GM10266 (cell line): ENCODE data around the gene KIF21B.

ENCODE experiments used
- DNase-seq: peaks from one replicate; pipeline ENCODE4 v3.0.0; 2012; ENCODE audit errors: extremely low spot score
- TF ChIP-seq, protein P1 (sequence below): IDR thresholded peaks from 2 replicates; pipeline ENCODE4 v1.5.1; 2012; ENCODE audit warnings: mild to moderate bottlenecking, low read depth; ENCODE audit not compliant: control insufficient read depth, insufficient read depth; ENCODE audit errors: missing control alignments

KIF21B gene

DNA sequence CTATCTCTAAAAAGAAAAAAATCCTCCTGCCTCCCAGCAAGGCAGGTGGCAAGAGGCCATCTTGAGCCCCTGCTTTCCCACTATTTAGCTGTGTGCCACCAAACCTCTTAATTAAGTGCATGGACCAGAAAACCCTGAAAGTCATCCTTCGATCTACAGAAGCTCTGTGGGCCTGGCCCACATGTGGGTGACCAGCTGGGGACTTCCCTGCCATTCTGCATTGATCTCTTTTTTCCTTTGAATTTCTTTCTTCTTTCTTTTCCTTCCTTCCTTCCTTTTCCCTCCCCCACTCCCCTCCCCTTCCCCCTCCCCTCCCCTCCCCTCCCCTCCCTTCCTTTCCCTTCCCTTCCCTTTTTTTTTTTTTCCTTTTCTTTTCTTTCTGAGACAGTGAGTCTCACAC, 38.0 kb downstream of the KIF21B start:
- DNase-seq = no peak

DNA sequence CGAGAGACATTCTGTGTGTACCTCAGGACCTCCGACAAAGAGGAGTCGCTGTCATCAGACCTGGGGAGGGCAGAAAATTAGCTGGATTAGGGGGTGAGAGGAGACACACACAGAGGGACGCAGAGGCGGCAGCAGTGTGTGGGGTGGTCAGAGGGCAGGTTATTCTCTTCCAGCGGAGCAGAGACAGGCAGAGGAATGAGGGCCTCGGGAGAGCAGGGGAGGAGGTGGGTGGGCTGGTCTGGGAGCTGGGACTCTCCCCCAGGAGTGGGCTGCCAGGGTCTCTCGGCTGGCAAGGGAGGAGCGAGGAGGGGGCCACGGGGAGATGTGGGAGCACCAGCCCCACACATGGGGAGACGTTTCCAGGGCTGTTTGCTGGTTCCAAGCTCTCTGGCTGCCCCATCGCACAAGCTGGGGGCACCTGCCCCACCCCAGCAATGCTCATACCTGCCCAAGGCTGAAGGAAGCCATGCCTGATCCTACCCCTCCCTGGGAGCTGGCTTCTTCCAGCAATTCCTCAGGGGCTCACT, 40.4 kb downstream of the KIF21B start:
- TF ChIP-seq, protein P1, sequence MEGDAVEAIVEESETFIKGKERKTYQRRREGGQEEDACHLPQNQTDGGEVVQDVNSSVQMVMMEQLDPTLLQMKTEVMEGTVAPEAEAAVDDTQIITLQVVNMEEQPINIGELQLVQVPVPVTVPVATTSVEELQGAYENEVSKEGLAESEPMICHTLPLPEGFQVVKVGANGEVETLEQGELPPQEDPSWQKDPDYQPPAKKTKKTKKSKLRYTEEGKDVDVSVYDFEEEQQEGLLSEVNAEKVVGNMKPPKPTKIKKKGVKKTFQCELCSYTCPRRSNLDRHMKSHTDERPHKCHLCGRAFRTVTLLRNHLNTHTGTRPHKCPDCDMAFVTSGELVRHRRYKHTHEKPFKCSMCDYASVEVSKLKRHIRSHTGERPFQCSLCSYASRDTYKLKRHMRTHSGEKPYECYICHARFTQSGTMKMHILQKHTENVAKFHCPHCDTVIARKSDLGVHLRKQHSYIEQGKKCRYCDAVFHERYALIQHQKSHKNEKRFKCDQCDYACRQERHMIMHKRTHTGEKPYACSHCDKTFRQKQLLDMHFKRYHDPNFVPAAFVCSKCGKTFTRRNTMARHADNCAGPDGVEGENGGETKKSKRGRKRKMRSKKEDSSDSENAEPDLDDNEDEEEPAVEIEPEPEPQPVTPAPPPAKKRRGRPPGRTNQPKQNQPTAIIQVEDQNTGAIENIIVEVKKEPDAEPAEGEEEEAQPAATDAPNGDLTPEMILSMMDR = no peak
- no peak for DNase-seq

More for the DNA sequence above, 38.0 kb downstream of the KIF21B start:
- TF ChIP-seq, protein P1 = no peak

DNA sequence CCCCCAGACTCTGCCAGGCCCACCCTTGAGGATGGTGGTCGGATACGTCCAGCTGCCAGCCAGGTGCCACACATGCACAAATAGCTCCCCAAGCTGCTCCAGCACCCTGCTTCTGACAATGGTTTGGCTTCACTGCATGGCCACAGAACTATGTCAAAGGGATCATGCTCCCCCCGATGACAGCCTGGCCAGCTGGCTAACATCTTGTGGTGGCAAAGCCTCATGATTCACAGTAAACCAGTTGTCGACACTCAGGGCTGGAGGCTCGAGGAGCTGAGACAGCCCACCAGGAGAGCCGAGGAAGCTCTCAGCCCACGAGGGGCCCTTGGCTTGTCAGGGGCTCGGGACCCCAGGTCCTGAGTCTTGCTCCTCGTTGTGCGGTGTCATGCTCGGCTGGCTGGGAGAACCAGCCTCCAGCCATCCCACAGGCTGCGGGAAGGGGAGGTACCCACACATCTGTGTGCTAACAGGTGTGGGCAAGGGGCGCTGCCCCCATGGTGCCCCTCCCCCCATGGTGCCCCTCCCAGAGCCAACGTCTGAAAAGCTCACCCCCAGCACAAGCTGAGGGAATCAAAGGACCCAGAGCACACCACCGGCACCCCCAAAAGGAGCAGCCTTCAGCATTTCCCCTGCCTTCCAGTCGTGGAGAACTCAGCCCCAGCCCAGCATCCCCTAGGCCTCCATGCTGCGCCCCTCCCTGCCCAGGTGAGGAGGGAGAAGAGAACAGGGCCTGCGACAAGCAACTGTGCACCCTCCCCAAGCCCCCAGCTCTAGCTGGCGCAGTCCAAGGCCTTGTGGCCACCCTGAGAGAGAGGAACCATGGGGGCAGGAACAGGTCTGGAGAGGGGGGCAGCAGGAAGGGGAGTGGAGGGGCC, 41.2 kb downstream of the KIF21B start:
- DNase-seq = no peak
- TF ChIP-seq, protein P1 = no peak

DNA sequence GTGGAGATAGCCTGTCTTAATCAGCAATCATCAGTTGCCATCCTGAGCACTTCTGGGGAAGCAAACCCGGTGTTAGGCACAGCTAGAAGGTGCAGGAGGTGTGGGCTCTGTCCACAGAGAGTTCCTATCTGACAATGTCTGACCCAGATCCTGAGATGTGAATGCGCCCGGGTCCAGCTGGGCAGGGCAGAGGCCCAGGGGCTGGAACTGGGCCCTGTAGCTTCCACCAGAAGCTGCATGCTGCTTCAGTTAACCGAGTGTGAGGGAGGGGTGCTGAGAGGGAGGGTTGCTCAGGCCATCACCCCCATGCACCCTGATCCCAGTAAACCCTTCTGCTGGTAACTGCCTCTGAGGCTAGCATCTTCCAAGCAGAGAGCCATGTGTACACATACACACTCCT, 42.2 kb downstream of the KIF21B start:
- DNase-seq = no peak

DNA sequence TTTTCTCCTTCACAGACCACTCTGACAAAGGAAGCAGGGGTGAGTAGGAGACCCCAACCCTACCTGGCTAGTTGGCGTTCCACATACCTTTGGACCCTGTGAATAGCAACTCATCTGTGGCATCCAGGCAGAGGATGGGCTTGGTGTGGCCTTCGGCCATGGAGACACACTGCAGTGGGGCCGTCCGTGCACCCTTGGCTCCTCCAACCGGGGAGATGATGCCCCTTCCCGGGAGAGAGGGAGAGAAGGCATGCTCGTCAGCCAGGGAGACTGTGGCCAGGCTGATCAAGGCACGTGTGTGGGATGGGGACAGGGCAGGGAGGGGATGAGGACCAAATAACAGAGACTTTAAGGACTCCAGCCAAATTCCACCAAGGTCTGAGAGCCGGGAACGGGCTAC, 42.6 kb downstream of the KIF21B start:
- DNase-seq = no peak
- TF ChIP-seq, protein P1 = no peak

More for the DNA sequence above, 42.2 kb downstream of the KIF21B start:
- TF ChIP-seq, protein P1 = no peak

DNA sequence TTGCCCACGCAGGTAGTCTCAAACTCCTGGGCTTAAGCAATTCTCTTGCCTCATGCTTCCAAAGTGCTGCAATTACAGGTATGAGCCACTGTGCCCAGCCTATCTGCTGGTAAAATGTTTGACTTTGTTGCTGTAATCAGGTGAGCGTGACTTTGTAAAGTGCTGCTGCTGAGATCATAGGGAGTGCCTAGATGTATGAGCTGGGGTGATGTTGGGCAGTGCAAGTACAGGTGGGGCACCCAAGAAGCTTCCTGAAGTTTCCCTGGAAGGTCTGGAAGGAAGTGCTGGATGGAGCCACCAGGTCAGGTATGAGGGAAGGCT, 43.1 kb downstream of the KIF21B start:
- DNase-seq = no peak
- TF ChIP-seq, protein P1 = no peak
